SK-N-MC (cell line): ENCODE data around the gene ZNF692.

Experiments used
- EZH2 ChIP-seq: fragments of 200-600 bp; sonication (generic); IDR thresholded peaks from one replicate; pipeline ENCODE4 v1.6.1; 2017; ENCODE audit warnings: antibody characterized with exemption
- POLR2AphosphoS5 ChIP-seq: IDR thresholded peaks from 2 replicates; pipeline ENCODE4 v1.6.1; 2012; ENCODE audit warnings: mild to moderate bottlenecking, low read depth, low read length, borderline replicate concordance

GRCh38 chr1:248853663-248854375, 5.1 kb downstream of the ZNF692 start:
- no peak for TF ChIP-seq EZH2
- no peak for TF ChIP-seq POLR2AphosphoS5
